ENCODE data around the gene HPSE.

The HPSE gene

GRCh38 chr4:83259586-83259985 lies 75.1 kb downstream of the HPSE start:
- H3K27me3 ChIP-seq (ENCODE audit: low read depth, low read length): no peaks in the 10 kb centered on the region
- peaks cover 20% of the 10 kb centered on the region for H3K36me3 ChIP-seq (replicated peaks; ENCODE audit: low read depth, low read length)
- H4K20me1 ChIP-seq (ENCODE audit: insufficient read depth, low read length): no peaks in the 10 kb centered on the region
- no peak overlapping the region for H3K9ac ChIP-seq (ENCODE audit: low read length)
- peaks cover 48% of the 10 kb centered on the region for H3K4me1 ChIP-seq (ENCODE audit: low read length)
- TF ChIP-seq EZH2phosphoT487 (IDR thresholded peaks at IDR 0.05; ENCODE audit: low read depth) (no peak), CTCF (IDR thresholded peaks at IDR 0.05; ENCODE audit: low read depth, low read length) (no peak)
- H3K27ac ChIP-seq (ENCODE audit: low read length): no peak overlapping the region
- no peak overlapping the region for H2AFZ ChIP-seq (ENCODE audit: low read depth, low read length)
- H3K4me3 ChIP-seq (ENCODE audit: low read length): no peak overlapping the region
- no peaks in the 10 kb centered on the region for H3K9me3 ChIP-seq (ENCODE audit: insufficient read depth, low read length)
- H3K79me2 ChIP-seq (ENCODE audit: low read length): no peaks in the 10 kb centered on the region
- H3K4me2 ChIP-seq (ENCODE audit: low read length): no peak overlapping the region

GRCh38 chr4:83258461-83258860 lies 76.2 kb downstream of the HPSE start:
- Histone ChIP-seq H3K9me3 (ENCODE audit: insufficient read depth, low read length) (no peaks in the 10 kb centered on the region), H3K79me2 (ENCODE audit: low read length) (no peaks in the 10 kb centered on the region), H3K36me3 (replicated peaks; ENCODE audit: low read depth, low read length) (peaks cover 20% of the 10 kb centered on the region), H3K4me1 (ENCODE audit: low read length) (peaks cover 48% of the 10 kb centered on the region), H3K27me3 (ENCODE audit: low read depth, low read length) (no peaks in the 10 kb centered on the region), H4K20me1 (ENCODE audit: insufficient read depth, low read length) (no peaks in the 10 kb centered on the region), H3K4me3 (ENCODE audit: low read length) (no peak overlapping the region), H3K4me2 (ENCODE audit: low read length) (no peak overlapping the region), H2AFZ (ENCODE audit: low read depth, low read length) (no peak overlapping the region), H3K9ac (ENCODE audit: low read length) (no peak overlapping the region), H3K27ac (ENCODE audit: low read length) (no peak overlapping the region)
- no peak for TF ChIP-seq CTCF (IDR thresholded peaks at IDR 0.05; ENCODE audit: low read depth, low read length)

DNA sequence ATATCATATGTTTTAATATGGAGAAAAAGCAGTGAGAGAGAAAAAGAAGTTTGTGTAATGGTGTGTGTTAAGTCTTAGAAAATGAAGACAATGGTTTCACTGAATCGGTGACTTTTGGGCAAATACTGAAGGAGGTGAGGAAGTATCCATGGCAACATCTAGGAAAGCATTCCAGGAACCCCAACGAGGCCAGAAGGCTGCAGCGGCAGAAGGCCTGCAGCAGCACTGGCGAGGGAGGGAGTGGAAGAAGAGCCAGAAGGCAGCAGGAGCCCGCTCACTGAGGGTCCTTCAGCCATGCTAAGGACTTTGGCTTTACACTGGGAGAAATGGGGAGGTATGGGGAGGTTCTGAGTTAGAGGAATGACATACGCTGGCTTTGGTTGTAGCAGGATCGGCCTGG lies 76.8 kb downstream of the HPSE start:
- no peak overlapping the region for H3K27ac ChIP-seq (ENCODE audit: low read length)
- H3K36me3 ChIP-seq (replicated peaks; ENCODE audit: low read depth, low read length): peaks cover 13% of the 10 kb centered on the region
- no peaks in the 10 kb centered on the region for H3K79me2 ChIP-seq (ENCODE audit: low read length)
- H2AFZ ChIP-seq (ENCODE audit: low read depth, low read length): no peak overlapping the region
- no peak overlapping the region for H3K4me2 ChIP-seq (ENCODE audit: low read length)
- no peak for TF ChIP-seq EZH2phosphoT487 (IDR thresholded peaks at IDR 0.05; ENCODE audit: low read depth)
- TF ChIP-seq CTCF (IDR thresholded peaks at IDR 0.05; ENCODE audit: low read depth, low read length): no peak
- no peaks in the 10 kb centered on the region for H3K9me3 ChIP-seq (ENCODE audit: insufficient read depth, low read length)
- no peak overlapping the region for H3K4me3 ChIP-seq (ENCODE audit: low read length)
- H3K9ac ChIP-seq (ENCODE audit: low read length): no peak overlapping the region
- H3K4me1 ChIP-seq (ENCODE audit: low read length): peaks cover 54% of the 10 kb centered on the region
- H3K27me3 ChIP-seq (ENCODE audit: low read depth, low read length): no peaks in the 10 kb centered on the region
- no peaks in the 10 kb centered on the region for H4K20me1 ChIP-seq (ENCODE audit: insufficient read depth, low read length)

DNA sequence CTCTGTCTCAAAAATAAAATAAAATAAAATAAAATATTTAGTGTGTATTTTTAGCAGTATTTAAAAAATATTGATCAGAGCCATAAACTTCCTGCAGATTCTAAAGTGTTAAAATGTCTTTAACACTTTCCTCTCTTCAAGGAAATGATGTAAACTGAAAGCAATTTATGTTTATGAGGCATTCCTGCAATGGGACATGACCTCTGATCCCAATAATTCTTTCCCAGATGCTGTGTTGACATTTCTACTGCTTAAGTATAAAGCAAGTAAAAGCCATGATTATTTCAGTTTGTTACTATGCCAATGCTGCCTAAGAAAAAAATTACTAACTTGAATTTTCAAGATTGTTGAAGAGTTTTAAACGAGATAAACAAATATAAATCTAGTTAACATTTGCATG lies 79.1 kb downstream of the HPSE start:
- no peak overlapping the region for H2AFZ ChIP-seq (ENCODE audit: low read depth, low read length)
- TF ChIP-seq EZH2phosphoT487 (IDR thresholded peaks at IDR 0.05; ENCODE audit: low read depth) (no peak), CTCF (IDR thresholded peaks at IDR 0.05; ENCODE audit: low read depth, low read length) (no peak)
- no peak overlapping the region for H3K9ac ChIP-seq (ENCODE audit: low read length)
- H3K27ac ChIP-seq (ENCODE audit: low read length): no peak overlapping the region
- no peaks in the 10 kb centered on the region for H3K79me2 ChIP-seq (ENCODE audit: low read length)
- H3K4me1 ChIP-seq (ENCODE audit: low read length): peaks cover 64% of the 10 kb centered on the region
- H3K4me2 ChIP-seq (ENCODE audit: low read length): peak overlapping the region; percentile 19; the same call in 1 of the 2 replicates
- H3K9me3 ChIP-seq (ENCODE audit: insufficient read depth, low read length): no peaks in the 10 kb centered on the region
- no peaks in the 10 kb centered on the region for H3K27me3 ChIP-seq (ENCODE audit: low read depth, low read length)
- no peak overlapping the region; the same call in 1 of the 2 replicates for H3K4me3 ChIP-seq (ENCODE audit: low read length)
- no peaks in the 10 kb centered on the region for H4K20me1 ChIP-seq (ENCODE audit: insufficient read depth, low read length)
- H3K36me3 ChIP-seq (replicated peaks; ENCODE audit: low read depth, low read length): peaks cover 2% of the 10 kb centered on the region

Measured in OCI-LY3 (cell line).